K562 (cell line): ENCODE measurements around the gene RWDD1.
A peak's percentile ranks its signal among the peaks of the same experiment; 100 is the strongest.

ENCODE experiments used
- CTCF ChIP-seq, 3 experiments: IDR thresholded peaks in 2 of 3; conservative IDR thresholded peaks in 1 of 3; 2 replicates each; pipeline ENCODE4 v1.5.1; 2011 to 2012; ENCODE audit warnings: low read length in 3 of 3, mild to moderate bottlenecking in 3 of 3, control low read depth in 2 of 3, improper control_type of control experiment in 1 of 3, inconsistent platforms in 1 of 3, low read depth in 1 of 3, mixed read lengths in 1 of 3, moderate library complexity in 1 of 3; ENCODE audit not compliant: insufficient read depth in 2 of 3
- EP300 ChIP-seq: IDR thresholded peaks from 2 replicates; pipeline ENCODE4 v1.6.1; 2012; ENCODE audit warnings: low read length, improper control_type of control experiment
- HIVEP1 ChIP-seq: fragments of 250-450 bp; sonication (Bioruptor Pico); IDR thresholded peaks from 2 replicates; pipeline ENCODE4 v1.4.0; 2020; ENCODE audit warnings: mild to moderate bottlenecking
- SREBF1 ChIP-seq: fragments of 150-350 bp; IDR thresholded peaks from 2 replicates; pipeline ENCODE4 v1.6.1; 2014; ENCODE audit warnings: antibody characterized with exemption, low read depth, low read length, borderline replicate concordance
- USF2 ChIP-seq: sonication (generic); formaldehyde crosslinking; IDR thresholded peaks from 2 replicates; pipeline ENCODE4 v1.5.0; 2020; ENCODE audit warnings: missing genetic modification reagents
- ZBTB5 ChIP-seq: fragments of 450-650 bp; IDR thresholded peaks from 2 replicates; pipeline ENCODE4 v1.6.1; 2017; ENCODE audit warnings: antibody characterized with exemption
- ZFP30 ChIP-seq: fragments of 250-450 bp; sonication (Bioruptor Pico); IDR thresholded peaks from 2 replicates; pipeline ENCODE4 v1.8.0; 2022; ENCODE audit warnings: moderate library complexity, mild to moderate bottlenecking, inconsistent platforms, borderline replicate concordance
- ZNF449 ChIP-seq: fragments of 250-450 bp; sonication (Bioruptor Pico); IDR thresholded peaks from 2 replicates; pipeline ENCODE4 v1.8.0; 2022; ENCODE audit warnings: moderate library complexity, mild to moderate bottlenecking, inconsistent platforms
- ZZZ3 ChIP-seq: fragments of 450-650 bp; IDR thresholded peaks from 2 replicates; pipeline ENCODE4 v1.6.1; 2016; ENCODE audit warnings: antibody characterized with exemption, mild to moderate bottlenecking, moderate library complexity
- TF ChIP-seq, protein P1 (sequence below): sonication (generic); formaldehyde crosslinking; IDR thresholded peaks from 2 replicates; pipeline ENCODE4 v1.8.1; 2023; ENCODE audit warnings: mild to moderate bottlenecking, missing genetic modification reagents

- TF ChIP-seq CTCF (IDR thresholded peaks at IDR 0.05 in 2 of 3, conservative IDR thresholded peaks at IDR 0.05 in 1 of 3; ENCODE audit: insufficient read depth in 2 of 3, low read depth in 1 of 3, low read length in 3 of 3), result no peak
- TF ChIP-seq HIVEP1 (CRISPR knock-in tag), result no peak
- TF ChIP-seq ZFP30, result no peak
- TF ChIP-seq EP300, result peak; percentile 30; the same call in 1 of the 2 replicates
- TF ChIP-seq, protein P1, sequence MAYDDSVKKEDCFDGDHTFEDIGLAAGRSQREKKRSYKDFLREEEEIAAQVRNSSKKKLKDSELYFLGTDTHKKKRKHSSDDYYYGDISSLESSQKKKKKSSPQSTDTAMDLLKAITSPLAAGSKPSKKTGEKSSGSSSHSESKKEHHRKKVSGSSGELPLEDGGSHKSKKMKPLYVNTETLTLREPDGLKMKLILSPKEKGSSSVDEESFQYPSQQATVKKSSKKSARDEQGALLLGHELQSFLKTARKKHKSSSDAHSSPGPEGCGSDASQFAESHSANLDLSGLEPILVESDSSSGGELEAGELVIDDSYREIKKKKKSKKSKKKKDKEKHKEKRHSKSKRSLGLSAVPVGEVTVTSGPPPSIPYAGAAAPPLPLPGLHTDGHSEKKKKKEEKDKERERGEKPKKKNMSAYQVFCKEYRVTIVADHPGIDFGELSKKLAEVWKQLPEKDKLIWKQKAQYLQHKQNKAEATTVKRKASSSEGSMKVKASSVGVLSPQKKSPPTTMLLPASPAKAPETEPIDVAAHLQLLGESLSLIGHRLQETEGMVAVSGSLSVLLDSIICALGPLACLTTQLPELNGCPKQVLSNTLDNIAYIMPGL (CRISPR knock-in tag), result no peak
- no peak for TF ChIP-seq ZNF449 (CRISPR knock-in tag)
- no peak for TF ChIP-seq ZBTB5
- TF ChIP-seq ZZZ3, result no peak
- TF ChIP-seq USF2 (CRISPR knock-in tag), result peak; percentile 24; the same call in 1 of the 2 replicates
- no peak for TF ChIP-seq SREBF1
These were observed 2.2 kb upstream of the RWDD1 start for GRCh38 chr6:116568821-116569755.
